OCI-M1 (cell line): Measurements from ENCODE around the gene PEPD.

Experiments
- DNase-seq: peaks from one replicate; lab custom pipeline; 2025; lab: John Stamatoyannopoulos, UW

Gene PEPD

GRCh38 chr19:33472691-33473652 lies 48.6 kb downstream of the PEPD start:
- DNase-seq: no peak

DNA sequence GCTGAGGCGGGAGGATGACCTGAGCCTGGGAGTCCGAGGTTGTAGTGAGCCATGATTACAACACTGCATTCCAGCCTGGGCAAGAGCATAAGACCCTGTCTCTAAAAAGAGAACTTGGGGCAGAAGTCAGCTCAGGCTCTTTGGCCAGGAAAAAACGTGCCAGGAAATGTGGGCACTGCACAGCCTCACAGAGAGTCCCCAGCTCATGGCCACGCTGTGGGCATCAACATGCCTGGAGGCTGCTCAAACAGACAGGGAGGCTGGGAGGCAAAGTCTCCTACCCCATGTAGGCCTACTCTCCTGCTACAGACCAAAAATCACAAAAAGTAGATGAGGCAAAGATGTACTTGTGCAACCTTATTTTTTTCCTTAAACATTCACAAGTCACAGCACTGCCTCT lies 49.4 kb downstream of the PEPD start:
- DNase-seq: no peak

DNA sequence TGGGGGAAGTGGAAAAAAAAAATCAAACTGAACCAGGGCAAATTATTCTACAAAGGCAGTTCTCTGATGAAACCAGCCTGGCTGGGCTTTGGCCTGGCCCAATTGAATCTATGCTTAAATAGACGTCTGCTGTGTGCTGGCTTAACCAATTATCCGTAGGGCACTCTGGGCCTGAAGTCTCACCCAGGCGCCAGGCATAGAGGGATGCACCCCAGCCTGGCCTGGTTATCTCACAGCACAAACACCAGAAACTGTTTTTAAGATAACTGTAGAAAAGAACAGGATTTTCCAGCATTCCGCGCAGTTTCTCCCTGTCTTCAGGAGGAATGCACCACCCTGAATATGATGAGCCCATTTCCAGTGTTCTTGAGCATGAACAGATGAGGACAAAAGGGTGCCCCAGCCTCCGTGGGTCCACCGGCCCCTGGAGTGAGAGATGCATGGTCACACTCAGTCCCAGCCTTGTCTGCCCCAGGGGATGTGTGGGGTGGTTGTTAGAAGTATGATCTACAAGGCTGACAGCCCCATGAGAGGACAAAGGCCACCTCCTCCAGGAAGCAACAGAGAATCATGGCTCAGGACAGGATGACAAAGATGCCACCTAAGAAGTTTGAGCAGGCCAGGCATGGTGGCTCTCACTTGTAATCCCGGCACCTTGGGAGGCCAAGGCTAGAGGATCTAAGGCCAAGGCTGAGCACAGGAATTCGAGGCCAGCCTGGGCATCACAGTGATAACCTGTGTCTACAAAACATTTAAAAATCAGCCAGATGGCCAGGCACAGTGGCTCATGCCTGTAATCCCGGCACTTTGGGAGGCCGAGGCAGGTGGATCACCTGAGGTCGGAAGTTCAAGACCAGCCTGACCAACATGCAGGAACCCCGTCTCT lies 50.2 kb downstream of the PEPD start:
- no peak for DNase-seq

DNA sequence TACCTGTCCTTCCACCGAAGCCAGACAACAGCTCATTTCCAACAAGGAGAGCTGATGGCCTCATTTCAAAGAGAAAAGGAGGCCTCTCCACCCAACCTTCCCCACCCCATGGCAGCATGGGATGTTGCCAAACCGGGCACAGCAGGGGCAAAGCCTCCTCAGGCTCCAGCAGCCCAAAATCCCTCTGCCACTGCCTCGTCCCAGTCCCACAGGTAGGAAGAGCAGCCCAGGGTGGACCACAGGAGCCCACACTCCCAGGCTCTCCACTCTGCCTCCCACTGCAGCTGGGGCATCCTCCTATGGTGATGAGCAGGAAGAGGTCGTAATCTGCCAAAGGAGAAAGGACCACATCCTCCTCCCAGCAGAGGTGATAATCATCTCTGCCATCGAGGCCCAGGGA lies 50.9 kb downstream of the PEPD start:
- no peak for DNase-seq

DNA sequence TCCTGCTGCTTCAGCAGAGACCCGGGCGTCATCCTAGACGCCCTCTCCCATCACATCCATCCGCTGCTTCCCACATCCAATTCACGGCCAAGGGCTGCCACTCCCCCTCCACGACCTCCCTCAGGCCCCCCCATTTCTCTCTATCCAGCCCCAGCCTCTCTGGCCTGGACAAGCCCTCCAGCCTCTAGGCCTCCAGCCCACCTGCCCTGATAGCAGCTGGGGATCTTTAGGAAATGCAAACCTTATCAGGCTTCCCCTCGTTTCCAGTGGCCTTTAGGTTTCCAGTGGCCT lies 51.6 kb downstream of the PEPD start:
- DNase-seq: no peak

DNA sequence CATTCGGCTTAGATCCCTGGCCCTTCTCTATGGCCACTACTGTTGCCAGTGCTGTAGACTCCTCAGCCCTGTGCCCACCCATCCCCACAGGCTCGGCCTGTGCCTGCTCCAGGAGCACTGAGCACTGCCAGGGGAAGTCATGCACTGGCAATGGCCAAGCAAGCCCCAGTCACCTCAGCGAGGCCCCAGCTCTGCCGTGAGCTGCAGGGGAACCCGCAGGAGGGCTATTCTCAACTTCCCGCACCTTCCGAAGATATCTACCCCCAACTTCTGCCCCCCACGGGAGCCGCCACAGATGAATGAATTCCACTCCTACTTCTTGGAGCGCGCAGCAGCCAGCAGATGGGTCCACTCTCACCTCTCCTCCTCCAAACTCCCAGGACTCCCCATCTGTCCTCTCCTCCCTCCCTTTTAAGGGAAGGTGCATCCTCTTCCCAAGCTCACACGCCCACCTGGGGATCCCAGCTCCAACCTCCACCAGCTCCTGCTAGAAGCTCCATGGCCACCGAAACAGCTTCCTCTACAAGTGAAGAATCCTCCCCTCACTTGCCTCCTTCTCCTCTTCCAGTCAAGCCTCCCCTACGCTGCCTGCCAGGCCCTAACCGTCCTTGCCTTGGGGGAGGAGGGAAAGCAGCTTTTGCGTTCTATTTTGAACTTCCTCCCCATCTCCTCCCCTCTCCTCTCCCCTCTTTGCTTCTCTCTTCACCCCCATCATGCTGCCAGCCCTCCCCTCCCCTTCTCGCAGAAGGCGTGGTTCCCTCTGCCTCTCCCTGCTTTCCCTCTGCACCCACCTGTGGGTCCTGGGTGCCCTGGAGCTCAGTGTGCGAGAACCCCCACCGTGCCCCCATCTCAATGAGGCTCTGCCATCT lies 52.2 kb downstream of the PEPD start:
- no peak for DNase-seq

DNA sequence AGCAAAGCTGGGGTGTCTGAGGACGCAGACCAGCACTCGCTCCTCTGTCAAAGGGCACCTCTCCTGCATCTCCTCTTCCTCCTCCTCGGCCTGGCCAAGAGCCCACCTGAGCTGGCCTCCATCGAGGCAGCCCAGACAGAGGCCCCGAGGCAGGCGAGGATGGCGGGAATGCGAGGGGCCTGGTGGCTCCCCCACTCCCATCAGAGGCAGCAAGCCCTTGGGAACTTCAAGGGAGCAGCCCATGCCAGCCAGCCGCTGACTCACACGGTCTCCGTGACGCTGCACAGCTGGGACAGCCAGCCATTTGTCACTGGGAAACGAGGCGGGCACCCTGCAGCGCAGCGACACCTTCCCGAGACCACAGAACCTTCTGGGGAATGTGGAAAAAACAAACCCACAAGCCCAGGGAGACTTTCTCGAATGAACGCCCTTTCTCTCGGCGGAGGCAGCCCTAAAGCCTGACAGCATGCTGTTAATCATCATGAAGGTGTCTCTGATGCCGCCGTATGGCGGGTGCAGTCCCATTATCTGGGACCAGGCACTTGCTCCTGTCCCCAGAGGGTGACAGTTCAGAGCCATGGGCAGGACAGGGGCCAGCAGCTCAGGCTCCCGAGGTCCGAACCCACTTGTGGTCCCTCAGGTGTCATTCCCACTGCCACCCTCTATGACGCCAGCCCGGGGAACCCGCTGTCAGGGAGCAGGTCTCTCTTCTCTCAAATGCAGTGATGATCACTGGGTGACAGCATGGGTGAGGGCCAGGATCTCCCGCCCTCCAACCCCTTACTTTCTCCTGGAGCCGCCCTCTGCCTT lies 53.0 kb downstream of the PEPD start:
- no peak for DNase-seq

GRCh38 chr19:33467851-33468250 lies 53.7 kb downstream of the PEPD start:
- no peak for DNase-seq

- no peak for DNase-seq
These were observed 55.8 kb downstream of the PEPD start for GRCh38 chr19:33465834-33466233.

DNA sequence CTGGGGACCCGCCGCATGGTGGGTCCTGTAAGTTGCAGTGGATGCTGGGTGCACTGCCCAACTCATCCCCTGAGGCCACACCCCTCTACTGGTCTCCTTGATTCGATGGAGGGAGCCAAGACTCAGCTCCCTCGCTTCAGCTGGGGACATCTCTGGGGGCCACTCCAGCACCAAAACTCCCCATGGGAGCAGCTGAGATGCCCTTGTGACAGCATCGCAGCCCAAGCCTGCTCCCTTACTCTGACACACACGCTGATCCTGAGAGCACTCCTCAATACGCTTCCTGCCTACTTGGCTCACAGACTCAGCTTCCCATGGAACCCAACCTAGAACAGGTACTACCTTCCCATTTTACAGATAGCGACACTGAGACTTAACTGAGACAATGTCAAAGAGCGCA lies 56.2 kb downstream of the PEPD start:
- no peak for DNase-seq

DNA sequence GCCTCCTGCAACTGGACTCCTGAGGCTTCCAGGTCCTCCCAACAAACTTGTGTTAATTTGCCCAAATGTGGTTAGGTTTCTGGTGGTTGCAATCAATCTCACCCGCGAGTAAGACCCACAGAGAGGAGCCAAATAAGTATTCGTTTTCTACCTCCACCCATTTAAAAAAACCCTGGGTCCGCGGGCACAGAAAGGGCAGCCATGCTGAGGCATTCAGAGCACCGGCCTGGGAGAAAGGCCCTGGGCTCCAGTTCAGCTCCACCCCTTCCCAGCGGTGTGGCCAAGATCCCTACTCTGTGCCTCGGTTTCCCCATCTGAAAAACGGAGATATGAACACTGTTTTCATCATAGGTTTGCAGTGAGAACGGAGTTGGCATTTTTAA lies 56.9 kb downstream of the PEPD start:
- no peak for DNase-seq

- no peak for DNase-seq
These were observed 57.4 kb downstream of the PEPD start for GRCh38 chr19:33464010-33464732.

GRCh38 chr19:33463199-33463598 lies 58.4 kb downstream of the PEPD start:
- DNase-seq: no peak

GRCh38 chr19:33462112-33462791 lies 59.3 kb downstream of the PEPD start:
- no peak for DNase-seq

DNA sequence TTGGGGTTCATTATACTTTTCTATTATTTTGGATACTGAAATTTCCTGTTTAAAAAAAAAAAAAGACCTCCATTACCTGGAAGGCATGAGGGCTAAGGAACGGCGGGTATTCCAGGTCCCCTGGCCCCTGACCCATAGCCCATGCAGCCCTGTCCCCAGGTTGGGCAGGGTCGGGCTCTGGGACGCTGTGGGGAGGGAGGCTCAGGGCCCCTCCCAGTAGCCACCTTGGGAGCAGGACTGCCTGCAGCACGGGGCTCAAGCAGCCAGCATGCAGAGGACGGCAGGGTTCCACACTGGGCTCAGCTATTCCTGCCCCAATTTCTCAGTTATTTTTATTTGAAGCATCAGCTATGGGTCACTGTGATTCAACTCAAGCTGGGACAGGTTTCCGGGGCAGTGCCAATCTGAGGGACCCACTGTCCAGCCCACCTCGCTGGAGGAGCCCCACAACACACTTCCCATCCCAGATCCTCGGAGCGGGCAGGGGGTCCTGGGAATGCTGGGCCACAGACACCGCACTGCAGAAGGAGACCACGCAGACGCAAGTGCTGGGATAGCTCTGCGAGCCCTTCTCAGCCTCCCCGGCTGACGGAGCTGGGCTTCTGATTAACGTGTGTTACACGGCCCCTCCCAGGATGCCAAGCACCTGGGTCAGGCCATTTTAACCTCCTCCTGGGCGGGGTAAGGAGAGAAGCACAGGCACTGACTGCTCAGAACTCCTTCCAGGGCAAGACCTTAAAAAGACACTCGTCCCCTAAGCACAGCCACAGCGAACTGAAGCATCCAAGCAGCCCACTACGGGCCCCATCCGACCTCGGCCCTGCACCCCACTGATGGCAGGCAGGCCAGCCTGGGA lies 60.1 kb downstream of the PEPD start:
- no peak for DNase-seq

DNA sequence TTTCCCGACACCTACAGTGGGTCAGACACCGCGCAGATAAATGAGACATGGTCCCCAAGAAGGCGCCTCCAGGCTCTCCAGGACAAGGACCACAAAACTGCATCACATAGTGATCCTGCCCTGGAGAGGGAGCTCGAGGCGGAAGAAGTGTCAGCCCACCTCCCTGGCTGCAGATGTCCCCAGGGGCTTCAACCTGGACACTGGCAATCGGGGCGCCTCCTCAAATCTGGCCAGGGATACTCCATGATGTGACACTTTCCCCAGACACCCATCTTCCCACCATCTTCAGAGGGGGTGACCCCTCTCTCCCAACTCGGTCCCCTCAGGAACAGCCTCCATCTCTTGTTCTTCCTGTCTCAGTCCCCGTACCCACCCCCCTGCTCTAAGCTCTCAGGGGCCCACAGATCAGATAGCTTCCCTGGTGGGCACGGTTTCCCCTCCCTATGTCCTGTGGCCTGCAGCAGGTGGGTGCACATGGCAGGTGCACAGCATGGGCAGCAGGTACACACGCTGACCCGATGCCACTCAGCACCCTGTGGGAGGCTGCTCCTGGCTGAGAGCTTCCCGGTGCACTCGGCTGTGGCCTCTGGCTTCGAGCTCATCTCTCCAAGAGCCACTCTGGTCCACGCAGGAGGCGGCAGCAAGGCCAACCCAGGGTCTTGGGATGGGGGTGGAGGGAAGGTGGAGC lies 61.2 kb downstream of the PEPD start:
- DNase-seq: no peak

GRCh38 chr19:33459222-33460090 lies 62.1 kb downstream of the PEPD start:
- no peak for DNase-seq

- no peak for DNase-seq
These were observed 62.8 kb downstream of the PEPD start for GRCh38 chr19:33458807-33459206.
